ENCODE results near the gene NFIB. TPM values are rescaled to one million over a fixed set of nuclear protein-coding genes. Genes with fewer than 3 reads are reported as not detected.

Gene NFIB
- total RNA-seq, 1 donor from 2014 or later: 66.3 TPM

DNA sequence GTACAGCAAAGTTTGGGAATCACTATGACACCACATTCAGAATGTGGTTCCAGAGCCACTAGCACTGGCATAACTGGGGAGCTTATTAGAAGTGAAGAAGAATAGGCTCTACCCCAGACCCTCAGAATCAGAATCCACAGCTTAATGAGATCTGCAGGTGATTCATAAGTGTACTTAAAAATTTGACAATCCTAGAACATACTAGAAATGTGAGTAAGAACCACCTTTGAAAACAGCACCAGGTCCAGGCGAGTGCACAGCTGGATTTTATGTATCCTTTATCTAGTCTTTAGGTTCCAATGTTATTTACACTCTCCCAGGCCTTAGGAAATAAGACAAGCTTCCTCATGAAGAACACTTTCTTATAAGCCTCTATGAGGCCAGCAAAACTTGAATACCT, 149.0 kb downstream of the NFIB start:
- H3K4me1 Mint-ChIP-seq (ENCODE audit: low read depth): peaks cover 22% of the 10 kb centered on the region
- no peaks in the 10 kb centered on the region for H3K27me3 Mint-ChIP-seq (ENCODE audit: low read depth)
- DNase-seq (ENCODE audit: low spot score): no peak
- no peak overlapping the region for H3K27ac Mint-ChIP-seq (ENCODE audit: unreplicated experiment)
- H3K4me3 Mint-ChIP-seq (ENCODE audit: unreplicated experiment): no peak overlapping the region
- no peaks in the 10 kb centered on the region for H3K36me3 Mint-ChIP-seq (ENCODE audit: low read depth)
- no peaks in the 10 kb centered on the region for H3K9me3 Mint-ChIP-seq (ENCODE audit: low read depth)
- TF ChIP-seq, protein P1, sequence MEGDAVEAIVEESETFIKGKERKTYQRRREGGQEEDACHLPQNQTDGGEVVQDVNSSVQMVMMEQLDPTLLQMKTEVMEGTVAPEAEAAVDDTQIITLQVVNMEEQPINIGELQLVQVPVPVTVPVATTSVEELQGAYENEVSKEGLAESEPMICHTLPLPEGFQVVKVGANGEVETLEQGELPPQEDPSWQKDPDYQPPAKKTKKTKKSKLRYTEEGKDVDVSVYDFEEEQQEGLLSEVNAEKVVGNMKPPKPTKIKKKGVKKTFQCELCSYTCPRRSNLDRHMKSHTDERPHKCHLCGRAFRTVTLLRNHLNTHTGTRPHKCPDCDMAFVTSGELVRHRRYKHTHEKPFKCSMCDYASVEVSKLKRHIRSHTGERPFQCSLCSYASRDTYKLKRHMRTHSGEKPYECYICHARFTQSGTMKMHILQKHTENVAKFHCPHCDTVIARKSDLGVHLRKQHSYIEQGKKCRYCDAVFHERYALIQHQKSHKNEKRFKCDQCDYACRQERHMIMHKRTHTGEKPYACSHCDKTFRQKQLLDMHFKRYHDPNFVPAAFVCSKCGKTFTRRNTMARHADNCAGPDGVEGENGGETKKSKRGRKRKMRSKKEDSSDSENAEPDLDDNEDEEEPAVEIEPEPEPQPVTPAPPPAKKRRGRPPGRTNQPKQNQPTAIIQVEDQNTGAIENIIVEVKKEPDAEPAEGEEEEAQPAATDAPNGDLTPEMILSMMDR (IDR thresholded peaks at IDR 0.05): no peak

DNA sequence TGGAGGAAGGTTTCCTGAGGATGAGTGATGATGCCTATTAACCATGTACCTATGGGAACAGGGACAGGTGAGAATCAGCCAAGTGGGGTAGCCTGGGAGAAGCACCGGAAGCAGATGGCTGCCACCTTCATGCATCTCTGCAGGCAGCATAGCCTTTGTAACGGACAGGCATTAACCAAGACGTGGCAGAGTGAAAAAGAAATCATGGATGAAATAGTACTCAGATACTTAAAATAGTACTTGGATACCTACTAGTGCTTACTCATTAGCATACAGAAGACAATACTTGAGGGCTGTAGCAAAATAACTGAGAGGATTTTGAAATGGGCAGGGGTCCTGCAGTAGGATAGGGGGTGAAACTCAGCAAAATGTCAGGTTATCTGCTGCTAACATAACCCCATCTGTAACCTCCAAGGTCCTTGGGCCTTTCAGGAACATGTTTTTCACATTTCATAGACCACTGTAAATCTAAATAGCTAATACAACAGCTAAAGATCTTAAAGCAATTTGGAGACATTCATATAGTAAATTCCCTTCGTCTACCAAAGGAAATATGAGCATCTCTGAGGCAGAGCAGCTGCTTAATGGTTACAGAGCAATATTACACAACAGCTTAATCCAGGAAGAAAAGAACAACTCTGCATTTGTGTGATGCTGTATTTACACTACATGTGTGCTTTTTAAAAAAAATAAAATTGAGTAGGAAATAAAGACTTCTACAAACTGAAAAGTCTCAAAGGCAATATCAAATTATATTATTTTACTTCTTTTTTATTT, 154.3 kb downstream of the NFIB start:
- Mint-ChIP-seq H3K9me3 (ENCODE audit: low read depth) (no peaks in the 10 kb centered on the region), H3K27me3 (ENCODE audit: low read depth) (no peaks in the 10 kb centered on the region), H3K4me3 (ENCODE audit: unreplicated experiment) (no peak overlapping the region), H3K27ac (ENCODE audit: unreplicated experiment) (no peak overlapping the region), H3K36me3 (ENCODE audit: low read depth) (peaks cover 4% of the 10 kb centered on the region), H3K4me1 (ENCODE audit: low read depth) (peaks cover 4% of the 10 kb centered on the region)
- DNase-seq (ENCODE audit: low spot score): no peak
- TF ChIP-seq, protein P1 (IDR thresholded peaks at IDR 0.05): no peak

DNA sequence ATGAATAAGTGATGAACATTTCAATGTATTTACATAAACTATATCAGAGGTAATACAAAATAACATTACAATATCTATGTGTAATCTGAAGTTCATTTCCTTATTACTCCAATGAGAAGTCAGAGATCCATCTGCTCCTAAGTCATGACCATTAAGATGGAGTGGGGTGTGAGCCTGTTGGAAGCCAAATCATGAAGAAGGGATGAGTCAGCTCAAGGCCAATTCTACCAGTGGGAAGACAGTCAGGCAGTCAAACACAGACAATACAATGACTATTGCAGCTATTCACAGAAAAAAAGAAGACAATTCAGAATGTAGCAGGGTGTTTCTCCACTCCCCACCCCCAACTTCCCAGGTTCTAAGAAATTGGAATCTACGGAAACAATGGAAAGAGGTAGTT, 155.0 kb downstream of the NFIB start:
- TF ChIP-seq, protein P1 (IDR thresholded peaks at IDR 0.05): no peak
- H3K4me1 Mint-ChIP-seq (ENCODE audit: low read depth): peaks cover 4% of the 10 kb centered on the region
- H3K36me3 Mint-ChIP-seq (ENCODE audit: low read depth): peaks cover 4% of the 10 kb centered on the region
- H3K27me3 Mint-ChIP-seq (ENCODE audit: low read depth): no peaks in the 10 kb centered on the region
- no peak for DNase-seq (ENCODE audit: low spot score)
- no peaks in the 10 kb centered on the region for H3K9me3 Mint-ChIP-seq (ENCODE audit: low read depth)
- H3K27ac Mint-ChIP-seq (ENCODE audit: unreplicated experiment): no peak overlapping the region
- H3K4me3 Mint-ChIP-seq (ENCODE audit: unreplicated experiment): no peak overlapping the region

DNA sequence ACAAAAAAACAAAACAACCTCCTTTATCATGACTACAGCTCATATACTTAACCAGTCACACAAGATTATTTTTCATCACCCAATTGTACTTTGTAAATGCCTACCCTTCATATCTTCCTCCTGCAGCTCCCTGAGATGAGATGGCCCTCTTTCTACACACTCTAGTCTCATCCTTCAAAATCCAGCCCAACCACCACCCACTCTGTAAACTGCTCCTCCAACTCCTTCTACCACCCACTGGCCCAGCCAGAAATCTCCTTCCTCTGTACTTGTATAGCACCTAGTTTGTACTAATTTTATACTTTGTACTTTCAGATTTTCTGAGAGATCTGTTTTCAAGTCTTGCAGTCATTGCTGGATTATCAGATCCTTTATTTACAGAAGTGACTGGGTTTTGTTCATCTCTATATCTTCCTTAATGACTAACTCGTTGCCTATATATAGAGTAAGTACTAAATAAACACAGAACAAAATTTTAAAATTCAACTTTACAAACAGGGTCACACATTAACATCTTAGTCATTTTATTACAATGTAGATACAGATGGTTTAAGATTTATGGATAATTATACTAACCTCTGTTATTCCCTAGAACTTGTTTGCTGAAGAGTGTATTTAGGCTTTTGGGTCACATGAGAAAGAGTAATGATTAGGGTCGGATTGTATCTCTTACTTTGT, 155.7 kb downstream of the NFIB start:
- Mint-ChIP-seq H3K27me3 (ENCODE audit: low read depth) (no peaks in the 10 kb centered on the region), H3K9me3 (ENCODE audit: low read depth) (no peaks in the 10 kb centered on the region), H3K4me3 (ENCODE audit: unreplicated experiment) (no peak overlapping the region), H3K27ac (ENCODE audit: unreplicated experiment) (no peak overlapping the region), H3K36me3 (ENCODE audit: low read depth) (peaks cover 4% of the 10 kb centered on the region), H3K4me1 (ENCODE audit: low read depth) (peaks cover 4% of the 10 kb centered on the region)
- TF ChIP-seq, protein P1 (IDR thresholded peaks at IDR 0.05): no peak
- no peak for DNase-seq (ENCODE audit: low spot score)

DNA sequence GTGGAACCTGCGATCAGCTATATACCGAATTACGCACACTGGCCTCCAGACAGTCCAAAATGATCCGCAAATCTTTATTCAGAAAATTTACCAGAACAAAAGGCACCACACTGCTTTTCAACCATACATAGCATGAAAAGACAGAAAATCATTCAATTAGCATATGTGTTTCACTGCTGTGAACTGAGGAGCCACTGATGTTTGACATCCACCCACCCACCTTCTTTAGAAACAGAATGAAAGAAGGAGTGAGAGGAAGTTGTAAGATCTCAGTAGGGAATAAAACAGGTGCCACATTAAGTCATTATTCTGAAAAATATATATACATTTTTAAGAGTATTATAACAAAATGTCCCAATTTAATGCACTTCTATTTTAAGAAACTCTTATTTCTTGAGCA, 156.8 kb downstream of the NFIB start:
- Mint-ChIP-seq H3K27me3 (ENCODE audit: low read depth) (no peaks in the 10 kb centered on the region), H3K4me3 (ENCODE audit: unreplicated experiment) (no peak overlapping the region), H3K9me3 (ENCODE audit: low read depth) (no peaks in the 10 kb centered on the region), H3K36me3 (ENCODE audit: low read depth) (peaks cover 4% of the 10 kb centered on the region), H3K4me1 (ENCODE audit: low read depth) (peaks cover 7% of the 10 kb centered on the region), H3K27ac (ENCODE audit: unreplicated experiment) (no peak overlapping the region)
- DNase-seq (ENCODE audit: low spot score): no peak
- TF ChIP-seq, protein P1 (IDR thresholded peaks at IDR 0.05): no peak
